Astrocyte (in vitro differentiated cells and primary cell): ENCODE data around the gene LRRC9. TPM values are rescaled to one million over a fixed set of nuclear protein-coding genes. Genes with fewer than 3 reads are reported as not detected.

ENCODE experiments used
- DNase-seq: peaks from one replicate; pipeline ENCODE4 v3.0.0-alpha.2; 2010; ENCODE audit warnings: low read depth
- FAIRE-seq: peaks from 2 replicates; lab custom pipeline; 2011; peaks lifted over from hg19 to GRCh38; lab: Jason Lieb, UNC
- H2AFZ ChIP-seq: 2 replicates; pipeline ENCODE4 v1.6.0; 2012; ENCODE audit warnings: low read depth, low read length, inconsistent platforms
- H3K27ac ChIP-seq: 2 replicates; pipeline ENCODE4 v1.5.1; 2011; ENCODE audit warnings: low read depth, low read length, inconsistent platforms
- H3K27me3 ChIP-seq: 2 replicates; pipeline ENCODE4 v1.6.0; 2011; ENCODE audit warnings: low read length, inconsistent platforms; ENCODE audit not compliant: insufficient read depth
- H3K36me3 ChIP-seq: 2 replicates; pipeline ENCODE4 v1.5.1; 2011; ENCODE audit warnings: low read length, inconsistent platforms; ENCODE audit not compliant: insufficient read depth
- H3K4me1 ChIP-seq: 2 replicates; pipeline ENCODE4 v1.5.1; 2011; ENCODE audit warnings: low read length, inconsistent platforms; ENCODE audit not compliant: insufficient read depth
- H3K4me2 ChIP-seq: 2 replicates; pipeline ENCODE4 v1.6.0; 2012; ENCODE audit warnings: low read length, inconsistent platforms
- H3K4me3 ChIP-seq: 2 replicates; pipeline ENCODE4 v1.5.1; 2011; ENCODE audit warnings: low read depth, mild to moderate bottlenecking, low read length, inconsistent platforms; ENCODE audit not compliant: insufficient read depth
- H3K79me2 ChIP-seq: 2 replicates; pipeline ENCODE4 v1.6.0; 2012; ENCODE audit warnings: mild to moderate bottlenecking, low read length, inconsistent platforms; ENCODE audit not compliant: insufficient read depth
- H3K9ac ChIP-seq: 2 replicates; pipeline ENCODE4 v1.6.0; 2012; ENCODE audit warnings: mild to moderate bottlenecking, low read length, inconsistent platforms
- H3K9me3 ChIP-seq: 2 replicates; pipeline ENCODE4 v1.5.1; 2012; ENCODE audit warnings: low read depth, mild to moderate bottlenecking, low read length, inconsistent platforms; ENCODE audit not compliant: insufficient read depth
- H4K20me1 ChIP-seq: 2 replicates; pipeline ENCODE4 v1.6.0; 2012; ENCODE audit warnings: low read length, inconsistent platforms; ENCODE audit not compliant: insufficient read depth
- H3K27ac Mint-ChIP-seq: one replicate; pipeline ENCODE4 v1.8.0; 2021; ENCODE audit warnings: mild to moderate bottlenecking, mixed read lengths; ENCODE audit not compliant: unreplicated experiment
- H3K27me3 Mint-ChIP-seq: one replicate; pipeline ENCODE4 v1.8.0; 2021; ENCODE audit warnings: low read depth, mixed read lengths; ENCODE audit not compliant: unreplicated experiment
- H3K36me3 Mint-ChIP-seq: one replicate; pipeline ENCODE4 v1.8.0; 2021; ENCODE audit warnings: low read depth, mixed read lengths; ENCODE audit not compliant: unreplicated experiment
- H3K4me1 Mint-ChIP-seq: one replicate; pipeline ENCODE4 v1.8.0; 2021; ENCODE audit warnings: low read depth, mixed read lengths; ENCODE audit not compliant: unreplicated experiment
- H3K4me3 Mint-ChIP-seq: one replicate; pipeline ENCODE4 v1.8.0; 2021; ENCODE audit warnings: mild to moderate bottlenecking, moderate library complexity, mixed read lengths; ENCODE audit not compliant: unreplicated experiment
- H3K9me3 Mint-ChIP-seq: one replicate; pipeline ENCODE4 v1.8.0; 2021; ENCODE audit warnings: mild to moderate bottlenecking, mixed read lengths; ENCODE audit not compliant: unreplicated experiment
- EZH2 ChIP-seq: IDR thresholded peaks from 2 replicates; pipeline ENCODE4 v1.6.1; 2012; ENCODE audit warnings: mild to moderate bottlenecking, low read length, inconsistent platforms; ENCODE audit not compliant: insufficient read depth
- total RNA-seq: library from RNA; stranded (reverse); gene quantifications from 2 replicates; pipeline ENCODE4 v1.2.1, GENCODE V29; 2021
- TF ChIP-seq, protein P1 (sequence below): IDR thresholded peaks from 2 replicates; pipeline ENCODE4 v1.5.1; 2011; ENCODE audit warnings: low read depth, mild to moderate bottlenecking, inconsistent platforms, low read length, moderate library complexity; ENCODE audit not compliant: insufficient read depth

The LRRC9 gene
- total RNA-seq, 1 donor from 2014 or later, result 0.05 TPM

DNA sequence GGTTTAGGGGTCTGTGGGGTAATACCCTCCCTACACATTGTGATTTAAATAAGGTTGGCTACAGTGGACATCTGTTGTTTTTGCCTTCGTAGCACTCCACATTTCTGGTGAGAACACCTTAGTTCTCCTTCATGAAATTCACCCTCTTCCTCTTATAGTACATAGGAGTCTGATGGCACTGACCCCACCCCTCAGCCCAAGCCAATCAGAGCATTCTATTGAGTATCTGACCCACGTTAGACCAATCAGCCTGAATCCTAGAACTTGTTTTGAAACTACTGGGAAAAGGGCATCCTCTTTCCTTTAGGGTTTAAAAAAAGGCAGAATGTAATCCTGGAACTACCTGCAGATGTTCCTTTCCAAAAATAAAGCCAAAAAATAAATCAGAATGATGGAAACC, 15.8 kb upstream of the LRRC9 start:
- Histone ChIP-seq H3K27me3 (no peaks in the 10 kb centered on the region), H3K4me1 (no peaks in the 10 kb centered on the region), H2AFZ (no peak overlapping the region), H3K9ac (no peak overlapping the region), H3K27ac (no peak overlapping the region), H3K9me3 (no peaks in the 10 kb centered on the region), H3K4me2 (no peak overlapping the region), H4K20me1 (no peaks in the 10 kb centered on the region), H3K4me3 (no peak overlapping the region), H3K36me3 (no peaks in the 10 kb centered on the region), H3K79me2 (no peaks in the 10 kb centered on the region)
- FAIRE-seq (no peak), DNase-seq (no peak)
- Mint-ChIP-seq H3K4me3 (no peak overlapping the region), H3K27ac (no peak overlapping the region), H3K36me3 (no peaks in the 10 kb centered on the region), H3K4me1 (no peaks in the 10 kb centered on the region), H3K27me3 (peaks cover 3% of the 10 kb centered on the region), H3K9me3 (no peaks in the 10 kb centered on the region)
- no peak for TF ChIP-seq EZH2

DNA sequence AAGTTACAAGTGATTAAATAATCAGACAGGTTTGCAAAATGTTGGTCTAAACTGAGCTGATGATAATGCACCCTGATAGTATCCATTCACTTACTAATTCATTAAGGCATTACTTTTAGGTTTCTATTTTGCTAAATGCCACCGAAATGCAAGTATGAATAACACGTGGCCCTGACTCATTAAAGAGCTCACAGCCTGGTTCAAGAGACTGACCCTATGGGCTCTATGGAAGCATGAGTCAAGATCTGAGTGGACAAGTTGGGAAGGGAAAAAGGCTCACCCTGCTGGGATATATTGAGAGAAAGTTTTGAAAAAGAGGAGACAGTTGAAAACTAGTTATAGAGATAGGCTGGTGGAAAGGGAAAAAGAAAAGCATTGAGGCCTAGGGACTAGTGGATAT, 14.8 kb upstream of the LRRC9 start:
- no peaks in the 10 kb centered on the region for H3K4me1 Mint-ChIP-seq
- Histone ChIP-seq H3K36me3 (no peaks in the 10 kb centered on the region), H3K4me3 (no peak overlapping the region), H2AFZ (no peak overlapping the region), H3K9me3 (no peaks in the 10 kb centered on the region), H3K4me2 (no peak overlapping the region), H3K79me2 (no peaks in the 10 kb centered on the region), H3K27me3 (no peaks in the 10 kb centered on the region), H3K27ac (no peak overlapping the region), H4K20me1 (no peaks in the 10 kb centered on the region), H3K4me1 (no peaks in the 10 kb centered on the region), H3K9ac (no peak overlapping the region)
- H3K4me3 Mint-ChIP-seq, result no peak overlapping the region
- no peak overlapping the region for H3K27ac Mint-ChIP-seq
- FAIRE-seq (no peak), DNase-seq (peak; percentile 16)
- no peaks in the 10 kb centered on the region for H3K9me3 Mint-ChIP-seq
- no peak for TF ChIP-seq EZH2
- TF ChIP-seq, protein P1, sequence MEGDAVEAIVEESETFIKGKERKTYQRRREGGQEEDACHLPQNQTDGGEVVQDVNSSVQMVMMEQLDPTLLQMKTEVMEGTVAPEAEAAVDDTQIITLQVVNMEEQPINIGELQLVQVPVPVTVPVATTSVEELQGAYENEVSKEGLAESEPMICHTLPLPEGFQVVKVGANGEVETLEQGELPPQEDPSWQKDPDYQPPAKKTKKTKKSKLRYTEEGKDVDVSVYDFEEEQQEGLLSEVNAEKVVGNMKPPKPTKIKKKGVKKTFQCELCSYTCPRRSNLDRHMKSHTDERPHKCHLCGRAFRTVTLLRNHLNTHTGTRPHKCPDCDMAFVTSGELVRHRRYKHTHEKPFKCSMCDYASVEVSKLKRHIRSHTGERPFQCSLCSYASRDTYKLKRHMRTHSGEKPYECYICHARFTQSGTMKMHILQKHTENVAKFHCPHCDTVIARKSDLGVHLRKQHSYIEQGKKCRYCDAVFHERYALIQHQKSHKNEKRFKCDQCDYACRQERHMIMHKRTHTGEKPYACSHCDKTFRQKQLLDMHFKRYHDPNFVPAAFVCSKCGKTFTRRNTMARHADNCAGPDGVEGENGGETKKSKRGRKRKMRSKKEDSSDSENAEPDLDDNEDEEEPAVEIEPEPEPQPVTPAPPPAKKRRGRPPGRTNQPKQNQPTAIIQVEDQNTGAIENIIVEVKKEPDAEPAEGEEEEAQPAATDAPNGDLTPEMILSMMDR, result no peak
- H3K36me3 Mint-ChIP-seq, result no peaks in the 10 kb centered on the region
- peaks cover 3% of the 10 kb centered on the region for H3K27me3 Mint-ChIP-seq

DNA sequence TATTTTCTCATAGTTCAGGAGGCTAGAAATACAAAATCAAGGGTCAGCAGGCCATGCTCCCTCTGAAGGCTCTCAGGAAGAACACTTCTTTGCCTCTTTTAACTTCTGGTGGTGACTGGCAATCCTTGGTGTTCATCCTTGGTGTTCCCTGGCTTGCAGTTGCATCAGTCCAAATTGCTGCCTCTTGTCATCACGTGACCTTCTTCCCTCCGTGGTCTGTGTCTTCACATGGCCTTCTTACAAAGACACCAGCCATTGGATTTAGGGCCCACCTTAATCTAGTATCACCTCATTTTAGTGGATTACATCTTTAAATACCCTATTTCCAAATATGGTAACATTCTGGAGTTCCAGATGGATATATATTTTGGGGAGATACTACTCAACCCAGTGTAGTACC, 7.5 kb upstream of the LRRC9 start:
- no peaks in the 10 kb centered on the region for H3K36me3 Mint-ChIP-seq
- H3K4me3 Mint-ChIP-seq, result no peak overlapping the region
- Histone ChIP-seq H3K27me3 (no peaks in the 10 kb centered on the region), H3K9me3 (no peaks in the 10 kb centered on the region), H3K4me3 (no peak overlapping the region), H4K20me1 (no peaks in the 10 kb centered on the region), H3K4me2 (no peak overlapping the region), H3K4me1 (no peaks in the 10 kb centered on the region), H3K27ac (no peak overlapping the region), H3K79me2 (no peaks in the 10 kb centered on the region), H3K9ac (no peak overlapping the region), H2AFZ (no peak overlapping the region), H3K36me3 (no peaks in the 10 kb centered on the region)
- no peak for FAIRE-seq
- DNase-seq, result no peak
- TF ChIP-seq EZH2, result no peak
- TF ChIP-seq, protein P1, result no peak
- peaks cover 3% of the 10 kb centered on the region for H3K27me3 Mint-ChIP-seq
- H3K4me1 Mint-ChIP-seq, result no peaks in the 10 kb centered on the region
- no peak overlapping the region for H3K27ac Mint-ChIP-seq
- H3K9me3 Mint-ChIP-seq, result no peaks in the 10 kb centered on the region
